ENCODE results near the gene KLLN. TPM values are rescaled to one million over a fixed set of nuclear protein-coding genes. Genes with fewer than 3 reads are reported as not detected.

The KLLN gene
- total and polyA plus RNA-seq, 2 of the 8 experiments (the other 6 are each of a cell fraction or from before 2014, with no cell fraction given): 0.24 to 0.73 TPM

DNA sequence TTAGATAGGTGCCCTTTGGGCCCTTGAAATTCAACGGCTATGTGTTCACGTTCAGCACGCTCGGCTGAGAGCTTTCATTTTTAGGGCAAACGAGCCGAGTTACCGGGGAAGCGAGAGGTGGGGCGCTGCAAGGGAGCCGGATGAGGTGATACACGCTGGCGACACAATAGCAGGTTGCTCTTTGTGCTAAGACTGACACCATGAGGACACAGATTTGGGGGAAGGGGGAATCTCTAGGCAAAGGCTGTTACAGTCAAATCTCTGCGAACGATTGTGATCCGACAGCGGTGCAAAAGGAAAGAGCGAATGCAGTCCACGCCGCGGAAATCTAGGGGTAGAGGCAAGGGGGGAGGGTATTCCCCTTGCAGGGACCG is 667 bp downstream of the KLLN start (continued):
- peak; percentile 24 for TF ChIP-seq ASH2L (IDR thresholded peaks at IDR 0.05; ENCODE audit: low read length)
- no peak for TF ChIP-seq SIRT6 (IDR thresholded peaks at IDR 0.05; ENCODE audit: low read length)
- no peak for TF ChIP-seq CREB1 (IDR thresholded peaks at IDR 0.05)
- no peak for TF ChIP-seq CBX5 (IDR thresholded peaks at IDR 0.05; ENCODE audit: low read depth, low read length)
- no peak for TF ChIP-seq KDM5A (IDR thresholded peaks at IDR 0.05; ENCODE audit: low read length)
- TF ChIP-seq SP1 (IDR thresholded peaks at IDR 0.05; ENCODE audit: low read depth, low read length): no peak
- TF ChIP-seq HDAC6 (IDR thresholded peaks at IDR 0.05; ENCODE audit: low read depth, low read length): no peak
- TF ChIP-seq TAF1 (IDR thresholded peaks at IDR 0.05; ENCODE audit: low read depth, low read length): no peak
- no peak for TF ChIP-seq BCL11A (IDR thresholded peaks at IDR 0.05; ENCODE audit: low read depth in 2 of 2, low read length in 2 of 2)
- no peak for TF ChIP-seq SIN3A (conservative IDR thresholded peaks at IDR 0.05 in 1 of 2, IDR thresholded peaks at IDR 0.05 in 1 of 2; ENCODE audit: low read depth in 1 of 2, low read length in 2 of 2)
- TF ChIP-seq TCF12 (IDR thresholded peaks at IDR 0.05; ENCODE audit: low read depth, low read length): no peak
- no peak for TF ChIP-seq USF2 (IDR thresholded peaks at IDR 0.05; ENCODE audit: low read length)
